SK-N-SH treated with all-trans-retinoic acid at 6 μM for 48 hours (cell line): Measurements from ENCODE around the gene ANK2.

Experiments
- CSDC2 ChIP-seq: fragments of 250-450 bp; sonication (Bioruptor Pico); IDR thresholded peaks from 2 replicates; pipeline ENCODE4 v1.5.0; 2020; ENCODE audit warnings: mild to moderate bottlenecking, moderate library complexity
- PPARA ChIP-seq: fragments of 250-450 bp; sonication (Bioruptor Pico); IDR thresholded peaks from 2 replicates; pipeline ENCODE4 v1.5.0; 2020; ENCODE audit warnings: mild to moderate bottlenecking, borderline replicate concordance

DNA sequence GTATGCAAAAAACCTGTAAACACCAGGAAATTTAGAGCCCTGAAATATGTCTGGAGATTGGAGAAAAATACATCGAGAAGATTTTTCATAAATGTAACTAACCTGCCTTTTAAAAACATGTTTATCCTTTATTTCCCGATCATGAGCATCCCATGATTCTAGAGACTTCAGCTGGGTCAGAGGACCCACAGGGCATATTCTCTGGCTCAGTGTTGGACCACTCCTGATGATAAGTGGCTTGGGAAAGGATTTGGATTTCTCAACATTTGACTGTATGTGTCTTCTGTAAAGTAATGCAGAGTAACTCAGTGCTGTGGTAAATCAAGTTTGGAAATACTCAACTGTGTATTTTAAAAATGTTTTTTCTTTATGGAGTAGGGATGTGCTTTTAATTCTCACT is 40.0 kb upstream of the ANK2 start:
- TF ChIP-seq CSDC2 (CRISPR knock-in tag): no peak
- no peak for TF ChIP-seq PPARA
